Muscle layer of colon (tissue), 2 donors: ENCODE measurements around the gene CYP2A13.

ENCODE experiments used
- H3K27ac ChIP-seq: one replicate; pipeline ENCODE4 v1.7.0; 2013; ENCODE audit warnings: low read depth, mild to moderate bottlenecking, low read length, moderate library complexity
- H3K27me3 ChIP-seq, 2 donors: one replicate each; pipeline ENCODE4 v1.7.0; 2013; ENCODE audit warnings: low read length in 2 of 2, mild to moderate bottlenecking in 2 of 2; ENCODE audit not compliant: insufficient read depth in 2 of 2, control insufficient read depth in 1 of 2
- H3K36me3 ChIP-seq: one replicate; pipeline ENCODE4 v1.7.0; 2013; ENCODE audit warnings: mild to moderate bottlenecking, low read length; ENCODE audit not compliant: insufficient read depth
- H3K4me1 ChIP-seq: one replicate; pipeline ENCODE4 v1.7.0; 2013; ENCODE audit warnings: mild to moderate bottlenecking, low read length; ENCODE audit not compliant: insufficient read depth
- H3K4me3 ChIP-seq, 2 donors: one replicate each; pipeline ENCODE4 v1.7.0; 2013; ENCODE audit warnings: low read length in 2 of 2, low read depth in 1 of 2, mild to moderate bottlenecking in 1 of 2, moderate library complexity in 1 of 2
- H3K9ac ChIP-seq: one replicate; pipeline ENCODE4 v1.7.0; 2013; ENCODE audit warnings: low read length
- H3K9me3 ChIP-seq: one replicate; pipeline ENCODE4 v1.7.0; 2013; ENCODE audit warnings: mild to moderate bottlenecking, low read length
- donor health status: abdominal sarcoma.
- donor health status: Adenocarcinoma of cecum.

The CYP2A13 gene

GRCh38 chr19:41136636-41137455, 48.6 kb downstream of the CYP2A13 start:
- Histone ChIP-seq H3K4me1 (peaks cover 6% of the 10 kb centered on the region), H3K27ac (no peak overlapping the region), H3K4me3 (peak overlapping the region in 1 of 2 donors; percentile 52), H3K9ac (no peak overlapping the region), H3K9me3 (no peaks in the 10 kb centered on the region), H3K36me3 (no peaks in the 10 kb centered on the region), H3K27me3 (no peaks in the 10 kb centered on the region)

DNA sequence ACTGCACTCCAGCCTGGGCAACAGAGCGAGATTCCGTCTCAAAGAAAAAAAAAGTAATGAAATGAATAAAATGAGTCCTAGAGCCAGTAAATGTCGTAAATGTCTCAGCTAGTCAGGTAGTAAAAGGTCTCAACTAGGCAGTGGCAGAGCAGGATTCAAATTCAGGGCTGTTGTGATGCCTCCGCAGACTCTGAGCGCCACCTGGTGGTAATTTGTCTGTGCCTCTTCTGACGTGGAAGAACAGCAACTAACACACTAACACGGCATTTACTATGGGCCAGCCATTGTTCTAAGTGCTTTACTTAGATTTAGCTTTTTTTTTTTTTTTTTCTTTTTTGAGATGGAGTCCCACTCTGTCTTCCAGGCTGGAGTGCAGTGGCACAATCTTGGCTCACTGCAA, 56.2 kb downstream of the CYP2A13 start:
- Histone ChIP-seq H3K4me3 (no peak overlapping the region), H3K36me3 (no peaks in the 10 kb centered on the region), H3K4me1 (no peaks in the 10 kb centered on the region), H3K9me3 (no peaks in the 10 kb centered on the region), H3K27ac (no peak overlapping the region), H3K27me3 (no peaks in the 10 kb centered on the region), H3K9ac (no peak overlapping the region)
